GM23338 (cell line): Measurements from ENCODE around the gene STAT4. TPM values are rescaled to one million over a fixed set of nuclear protein-coding genes. Genes with fewer than 3 reads are reported as not detected.

Experiments
- ATAC-seq: fragments of 200-7000 bp; cut with Tn5 transposase; 3 replicates; pipeline ENCODE4 v1.9.1; 2020
- DNase-seq: peaks from one replicate; pipeline ENCODE4 v3.0.0-alpha.2; 2015; ENCODE audit warnings: low spot score
- H2AFZ ChIP-seq: fragments of 200-600 bp; sonication (generic); 2 replicates; pipeline ENCODE4 v1.8.0; 2016; ENCODE audit warnings: antibody characterized with exemption, mild to moderate bottlenecking, moderate library complexity
- H3F3A ChIP-seq: fragments of 200-600 bp; sonication (generic); replicated peaks from 2 replicates; pipeline ENCODE4 v1.8.0; 2017; ENCODE audit warnings: antibody characterized with exemption, mixed run types, low read depth
- H3K27ac ChIP-seq: fragments of 200-600 bp; sonication (generic); 2 replicates; pipeline ENCODE4 v1.6.1; 2016; ENCODE audit warnings: low read depth
- H3K27me3 ChIP-seq: fragments of 200-600 bp; sonication (generic); 2 replicates; pipeline ENCODE4 v1.8.0; 2016; ENCODE audit warnings: mild to moderate bottlenecking, mixed run types, moderate library complexity; ENCODE audit not compliant: insufficient read depth
- H3K36me3 ChIP-seq: fragments of 200-600 bp; sonication (generic); 2 replicates; pipeline ENCODE4 v1.8.0; 2016; ENCODE audit warnings: mild to moderate bottlenecking; ENCODE audit not compliant: insufficient read depth
- H3K4me1 ChIP-seq: fragments of 200-600 bp; sonication (generic); 2 replicates; pipeline ENCODE4 v1.8.0; 2016; ENCODE audit warnings: mild to moderate bottlenecking, moderate library complexity; ENCODE audit not compliant: insufficient read depth
- H3K4me2 ChIP-seq: fragments of 200-600 bp; sonication (generic); 2 replicates; pipeline ENCODE4 v1.7.1; 2017; ENCODE audit warnings: mixed run types
- H3K4me3 ChIP-seq: fragments of 200-600 bp; sonication (generic); 2 replicates; pipeline ENCODE4 v1.6.1; 2016; ENCODE audit warnings: mixed run types
- H3K79me2 ChIP-seq: fragments of 200-600 bp; sonication (generic); replicated peaks from 2 replicates; pipeline ENCODE4 v1.8.0; 2017; ENCODE audit warnings: mild to moderate bottlenecking; ENCODE audit not compliant: insufficient read depth
- H3K9me2 ChIP-seq: fragments of 200-600 bp; sonication (generic); 2 replicates; pipeline ENCODE4 v1.8.0; 2017; ENCODE audit not compliant: insufficient read depth
- H4K20me1 ChIP-seq: fragments of 200-600 bp; sonication (generic); replicated peaks from 2 replicates; pipeline ENCODE4 v1.8.0; 2017; ENCODE audit warnings: mild to moderate bottlenecking; ENCODE audit not compliant: insufficient read depth
- H3K27ac Mint-ChIP-seq: 2 replicates; pipeline ENCODE4 v1.8.0; 2020; ENCODE audit warnings: inconsistent platforms, mild to moderate bottlenecking, moderate library complexity, mixed read lengths
- H3K27me3 Mint-ChIP-seq: 3 replicates; pipeline ENCODE4 v1.8.0; 2022; ENCODE audit warnings: low read depth, mild to moderate bottlenecking, moderate library complexity, mixed read lengths, inconsistent platforms; ENCODE audit not compliant: insufficient read depth, poor library complexity
- H3K36me3 Mint-ChIP-seq: 3 replicates; pipeline ENCODE4 v1.8.0; 2021; ENCODE audit warnings: low read depth, mild to moderate bottlenecking, inconsistent platforms, moderate library complexity, mixed read lengths
- H3K4me1 Mint-ChIP-seq: 3 replicates; pipeline ENCODE4 v1.8.0; 2020; ENCODE audit warnings: mild to moderate bottlenecking, inconsistent platforms, mixed read lengths
- H3K4me3 Mint-ChIP-seq: 3 replicates; pipeline ENCODE4 v1.8.0; 2021; ENCODE audit warnings: moderate library complexity, mild to moderate bottlenecking, inconsistent platforms, mixed read lengths
- H3K9me3 Mint-ChIP-seq: 3 replicates; pipeline ENCODE4 v1.8.0; 2020; ENCODE audit warnings: moderate library complexity, mild to moderate bottlenecking, inconsistent platforms, mixed read lengths
- CREB1 ChIP-seq: fragments of 250-450 bp; sonication (Bioruptor Pico); IDR thresholded peaks from 2 replicates; pipeline ENCODE4 v1.5.0; 2020; ENCODE audit warnings: low read depth, mild to moderate bottlenecking, moderate library complexity
- ETS1 ChIP-seq: IDR thresholded peaks from 2 replicates; pipeline ENCODE4 v1.6.1; 2016; ENCODE audit warnings: antibody characterized with exemption
- EZH2 ChIP-seq: fragments of 200-600 bp; sonication (generic); IDR thresholded peaks from one replicate; pipeline ENCODE4 v1.8.0; 2017; ENCODE audit warnings: antibody characterized with exemption, mild to moderate bottlenecking, low read depth; ENCODE audit not compliant: unreplicated experiment
- EZH2phosphoT487 ChIP-seq: fragments of 200-600 bp; sonication (generic); IDR thresholded peaks from one replicate; pipeline ENCODE4 v1.8.1; 2018; ENCODE audit warnings: antibody characterized with exemption; ENCODE audit not compliant: unreplicated experiment
- JUNB ChIP-seq: IDR thresholded peaks from one replicate; pipeline ENCODE4 v1.6.1; 2016; ENCODE audit warnings: antibody characterized with exemption; ENCODE audit not compliant: unreplicated experiment
- NANOG ChIP-seq: IDR thresholded peaks from 2 replicates; pipeline ENCODE4 v1.6.1; 2016; ENCODE audit warnings: antibody characterized with exemption, borderline replicate concordance
- POLR2AphosphoS5 ChIP-seq: IDR thresholded peaks from 2 replicates; pipeline ENCODE4 v1.6.1; 2016; ENCODE audit warnings: antibody characterized with exemption, low read depth
- REST ChIP-seq: IDR thresholded peaks from one replicate; pipeline ENCODE4 v1.6.1; 2018; ENCODE audit warnings: antibody characterized with exemption; ENCODE audit not compliant: unreplicated experiment
- STAT1 ChIP-seq: IDR thresholded peaks from one replicate; pipeline ENCODE4 v1.6.1; 2016; ENCODE audit warnings: antibody characterized with exemption; ENCODE audit not compliant: unreplicated experiment
- ZNF114 ChIP-seq: fragments of 250-450 bp; sonication (Bioruptor Pico); IDR thresholded peaks from 2 replicates; pipeline ENCODE4 v1.5.0; 2020; ENCODE audit warnings: mild to moderate bottlenecking, moderate library complexity
- ZNF331 ChIP-seq: fragments of 250-450 bp; sonication (Bioruptor Pico); IDR thresholded peaks from 2 replicates; pipeline ENCODE4 v1.5.0; 2020; ENCODE audit warnings: low read depth, mild to moderate bottlenecking, moderate library complexity
- polyA plus RNA-seq: library from polyadenylated mRNA; unstranded; fragments of >200 nt; fragmentation: Nextera tagmentation; extraction: Ambion mirVana; gene quantifications from 2 replicates; pipeline ENCODE4 v1.2.1, GENCODE V29; 2016
- total RNA-seq: library from RNA; depleted of rRNA; stranded (reverse); fragments of >200 nt; shearing (Covaris generic); gene quantifications from 2 replicates; pipeline ENCODE4 v1.2.3, GENCODE V29; 2014
- TF ChIP-seq, protein P1 (sequence below): fragments of 250-450 bp; sonication (Bioruptor Pico); IDR thresholded peaks from 2 replicates; pipeline ENCODE4 v1.5.0; 2020; ENCODE audit warnings: mild to moderate bottlenecking, moderate library complexity

STAT4 gene
- total and polyA plus RNA-seq, 2 experiments from 2014 or later: 0.52 to 0.86 TPM

DNA sequence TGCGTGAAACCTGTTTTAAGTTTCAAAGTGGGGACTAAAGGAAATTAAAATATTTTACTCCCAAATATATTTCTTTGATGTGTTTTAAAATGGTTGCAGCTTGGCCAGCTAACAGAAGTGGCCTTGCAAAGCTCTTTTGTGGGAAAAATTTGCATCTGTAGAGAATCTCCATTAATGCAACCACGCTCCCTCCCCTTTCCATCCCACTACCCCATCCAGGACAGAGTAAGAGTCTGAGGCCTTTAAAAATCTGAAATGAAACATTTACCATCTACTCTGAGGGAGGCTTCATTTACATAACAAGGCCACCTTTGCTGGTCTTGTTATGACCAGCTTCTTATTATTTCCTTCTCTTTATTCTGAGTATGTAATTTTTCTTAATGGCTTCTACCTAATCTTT, 63.5 kb downstream of the STAT4 start (continued):
- no peak for TF ChIP-seq REST
- TF ChIP-seq ETS1: no peak
- TF ChIP-seq JUNB: no peak

- Mint-ChIP-seq H3K4me1 (peaks cover 23% of the 10 kb centered on the region), H3K27me3 (no peaks in the 10 kb centered on the region)
Observed at GRCh38 chr2:191086706-191087105, 64.1 kb downstream of the STAT4 start.

More at GRCh38 chr2:191086706-191087105, 64.1 kb downstream of the STAT4 start:
- Histone ChIP-seq H3F3A (no peaks in the 10 kb centered on the region), H3K36me3 (peaks cover 3% of the 10 kb centered on the region; the same call in 1 of the 2 replicates), H3K9me2 (no peaks in the 10 kb centered on the region), H3K4me1 (peaks cover 16% of the 10 kb centered on the region; the same call in 1 of the 2 replicates), H3K27me3 (no peaks in the 10 kb centered on the region), H3K79me2 (no peaks in the 10 kb centered on the region), H2AFZ (peak overlapping the region; percentile 11; the same call in 1 of the 2 replicates), H3K27ac (no peak overlapping the region; the same call in 1 of the 2 replicates), H3K4me2 (peak overlapping the region; percentile 65), H3K4me3 (no peak overlapping the region), H4K20me1 (no peaks in the 10 kb centered on the region)
- Mint-ChIP-seq H3K9me3 (peaks cover 14% of the 10 kb centered on the region; the same call in 2 of the 3 replicates), H3K4me3 (no peak overlapping the region), H3K36me3 (peaks cover 12% of the 10 kb centered on the region; the same call in 2 of the 3 replicates), H3K27ac (peak overlapping the region; percentile 29; the same call in 1 of the 2 replicates)
- DNase-seq (no peak), ATAC-seq (no peak)
- no peak for TF ChIP-seq ETS1
- no peak for TF ChIP-seq EZH2
- TF ChIP-seq CREB1 (CRISPR knock-in tag): no peak
- no peak for TF ChIP-seq ZNF331
- no peak for TF ChIP-seq ZNF114 (CRISPR knock-in tag)
- TF ChIP-seq STAT1: no peak
- no peak for TF ChIP-seq NANOG
- no peak for TF ChIP-seq EZH2phosphoT487
- TF ChIP-seq POLR2AphosphoS5: no peak
- TF ChIP-seq JUNB: no peak
- TF ChIP-seq, protein P1, sequence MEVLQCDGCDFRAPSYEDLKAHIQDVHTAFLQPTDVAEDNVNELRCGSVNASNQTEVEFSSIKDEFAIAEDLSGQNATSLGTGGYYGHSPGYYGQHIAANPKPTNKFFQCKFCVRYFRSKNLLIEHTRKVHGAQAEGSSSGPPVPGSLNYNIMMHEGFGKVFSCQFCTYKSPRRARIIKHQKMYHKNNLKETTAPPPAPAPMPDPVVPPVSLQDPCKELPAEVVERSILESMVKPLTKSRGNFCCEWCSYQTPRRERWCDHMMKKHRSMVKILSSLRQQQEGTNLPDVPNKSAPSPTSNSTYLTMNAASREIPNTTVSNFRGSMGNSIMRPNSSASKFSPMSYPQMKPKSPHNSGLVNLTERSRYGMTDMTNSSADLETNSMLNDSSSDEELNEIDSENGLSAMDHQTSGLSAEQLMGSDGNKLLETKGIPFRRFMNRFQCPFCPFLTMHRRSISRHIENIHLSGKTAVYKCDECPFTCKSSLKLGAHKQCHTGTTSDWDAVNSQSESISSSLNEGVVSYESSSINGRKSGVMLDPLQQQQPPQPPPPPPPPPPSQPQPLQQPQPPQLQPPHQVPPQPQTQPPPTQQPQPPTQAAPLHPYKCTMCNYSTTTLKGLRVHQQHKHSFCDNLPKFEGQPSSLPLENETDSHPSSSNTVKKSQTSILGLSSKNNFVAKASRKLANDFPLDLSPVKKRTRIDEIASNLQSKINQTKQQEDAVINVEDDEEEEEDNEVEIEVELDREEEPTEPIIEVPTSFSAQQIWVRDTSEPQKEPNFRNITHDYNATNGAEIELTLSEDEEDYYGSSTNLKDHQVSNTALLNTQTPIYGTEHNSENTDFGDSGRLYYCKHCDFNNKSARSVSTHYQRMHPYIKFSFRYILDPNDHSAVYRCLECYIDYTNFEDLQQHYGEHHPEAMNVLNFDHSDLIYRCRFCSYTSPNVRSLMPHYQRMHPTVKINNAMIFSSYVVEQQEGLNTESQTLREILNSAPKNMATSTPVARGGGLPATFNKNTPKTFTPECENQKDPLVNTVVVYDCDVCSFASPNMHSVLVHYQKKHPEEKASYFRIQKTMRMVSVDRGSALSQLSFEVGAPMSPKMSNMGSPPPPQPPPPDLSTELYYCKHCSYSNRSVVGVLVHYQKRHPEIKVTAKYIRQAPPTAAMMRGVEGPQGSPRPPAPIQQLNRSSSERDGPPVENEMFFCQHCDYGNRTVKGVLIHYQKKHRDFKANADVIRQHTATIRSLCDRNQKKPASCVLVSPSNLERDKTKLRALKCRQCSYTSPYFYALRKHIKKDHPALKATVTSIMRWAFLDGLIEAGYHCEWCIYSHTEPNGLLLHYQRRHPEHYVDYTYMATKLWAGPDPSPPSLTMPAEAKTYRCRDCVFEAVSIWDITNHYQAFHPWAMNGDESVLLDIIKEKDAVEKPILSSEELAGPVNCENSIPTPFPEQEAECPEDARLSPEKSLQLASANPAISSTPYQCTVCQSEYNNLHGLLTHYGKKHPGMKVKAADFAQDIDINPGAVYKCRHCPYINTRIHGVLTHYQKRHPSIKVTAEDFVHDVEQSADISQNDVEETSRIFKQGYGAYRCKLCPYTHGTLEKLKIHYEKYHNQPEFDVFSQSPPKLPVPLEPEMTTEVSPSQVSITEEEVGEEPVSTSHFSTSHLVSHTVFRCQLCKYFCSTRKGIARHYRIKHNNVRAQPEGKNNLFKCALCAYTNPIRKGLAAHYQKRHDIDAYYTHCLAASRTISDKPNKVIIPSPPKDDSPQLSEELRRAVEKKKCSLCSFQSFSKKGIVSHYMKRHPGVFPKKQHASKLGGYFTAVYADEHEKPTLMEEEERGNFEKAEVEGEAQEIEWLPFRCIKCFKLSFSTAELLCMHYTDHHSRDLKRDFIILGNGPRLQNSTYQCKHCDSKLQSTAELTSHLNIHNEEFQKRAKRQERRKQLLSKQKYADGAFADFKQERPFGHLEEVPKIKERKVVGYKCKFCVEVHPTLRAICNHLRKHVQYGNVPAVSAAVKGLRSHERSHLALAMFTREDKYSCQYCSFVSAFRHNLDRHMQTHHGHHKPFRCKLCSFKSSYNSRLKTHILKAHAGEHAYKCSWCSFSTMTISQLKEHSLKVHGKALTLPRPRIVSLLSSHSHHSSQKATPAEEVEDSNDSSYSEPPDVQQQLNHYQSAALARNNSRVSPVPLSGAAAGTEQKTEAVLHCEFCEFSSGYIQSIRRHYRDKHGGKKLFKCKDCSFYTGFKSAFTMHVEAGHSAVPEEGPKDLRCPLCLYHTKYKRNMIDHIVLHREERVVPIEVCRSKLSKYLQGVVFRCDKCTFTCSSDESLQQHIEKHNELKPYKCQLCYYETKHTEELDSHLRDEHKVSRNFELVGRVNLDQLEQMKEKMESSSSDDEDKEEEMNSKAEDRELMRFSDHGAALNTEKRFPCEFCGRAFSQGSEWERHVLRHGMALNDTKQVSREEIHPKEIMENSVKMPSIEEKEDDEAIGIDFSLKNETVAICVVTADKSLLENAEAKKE (CRISPR knock-in tag): no peak
